NCI-H2107 treated with DMSO at 0.1 percent for 48 hours (cell line): ENCODE data around the gene NSFL1C.
A peak's percentile ranks its signal among the peaks of the same experiment; 100 is the strongest.
"Not testable (repeated sequence)": the region's sequence is repeated elsewhere in the genome, so short reads cannot be mapped to it uniquely, and the experiment has no call there.

Source experiments
- DNase-seq: peaks from one replicate; lab custom pipeline; 2025; ENCODE audit not compliant: unreplicated experiment; lab: John Stamatoyannopoulos, UW

Gene NSFL1C

GRCh38 chr20:1427457-1428054 is 39.1 kb downstream of the NSFL1C start:
- DNase-seq, result peak; percentile 94

- no peak for DNase-seq
These were observed 40.3 kb downstream of the NSFL1C start for GRCh38 chr20:1426231-1426849.

GRCh38 chr20:1424336-1424735 is 42.3 kb downstream of the NSFL1C start:
- no peak for DNase-seq

GRCh38 chr20:1423625-1424106 is 43.0 kb downstream of the NSFL1C start:
- peak; percentile 24 for DNase-seq

GRCh38 chr20:1423206-1423605 is 43.4 kb downstream of the NSFL1C start:
- no peak for DNase-seq

GRCh38 chr20:1422753-1423152 is 43.9 kb downstream of the NSFL1C start:
- DNase-seq, result no peak

GRCh38 chr20:1420066-1420465 is 46.6 kb downstream of the NSFL1C start:
- DNase-seq, result no peak

- DNase-seq, result no peak
These were observed 48.3 kb downstream of the NSFL1C start for GRCh38 chr20:1418350-1418749.

- DNase-seq, result no peak
These were observed 48.9 kb downstream of the NSFL1C start for GRCh38 chr20:1417790-1418189.

GRCh38 chr20:1417273-1417672 is 49.4 kb downstream of the NSFL1C start:
- no peak for DNase-seq

GRCh38 chr20:1415667-1416468 is 50.8 kb downstream of the NSFL1C start:
- DNase-seq, result no peak

GRCh38 chr20:1414982-1415381 is 51.7 kb downstream of the NSFL1C start:
- DNase-seq, result no peak

GRCh38 chr20:1405801-1406200 is 60.8 kb downstream of the NSFL1C start:
- no peak for DNase-seq

- no peak for DNase-seq
These were observed 63.0 kb downstream of the NSFL1C start for GRCh38 chr20:1403624-1404023.

GRCh38 chr20:1402149-1402548 is 64.5 kb downstream of the NSFL1C start:
- no peak for DNase-seq

GRCh38 chr20:1401451-1401907 is 65.2 kb downstream of the NSFL1C start:
- no peak for DNase-seq

GRCh38 chr20:1399678-1400366 is 66.8 kb downstream of the NSFL1C start:
- DNase-seq, result not testable (repeated sequence)

GRCh38 chr20:1398185-1398584 is 68.5 kb downstream of the NSFL1C start:
- DNase-seq, result not testable (repeated sequence)

- DNase-seq, result no peak
These were observed 68.9 kb downstream of the NSFL1C start for GRCh38 chr20:1397710-1398109.

- no peak for DNase-seq
These were observed 69.9 kb downstream of the NSFL1C start for GRCh38 chr20:1396702-1397101.

GRCh38 chr20:1396264-1396663 is 70.4 kb downstream of the NSFL1C start:
- no peak for DNase-seq
